Right ventricle myocardium superior (tissue), 1 donor: ENCODE data around the gene CD247. TPM values are rescaled to one million over a fixed set of nuclear protein-coding genes. Genes with fewer than 3 reads are reported as not detected.

Experiments
- ATAC-seq: fragments of 200-7000 bp; cut with Tn5 transposase; one replicate; pipeline ENCODE4 v1.9.1; 2020; ENCODE audit warnings: mild to moderate bottlenecking; ENCODE audit not compliant: poor library complexity
- DNase-seq: peaks from one replicate; pipeline ENCODE4 v3.0.0-alpha.2; 2020
- intact Hi-C: fragments of 100-400 bp; cut with DNase I; formaldehyde crosslinking; loops from one replicate; pipeline ENCODE4 v1.11.2; 2022
- total RNA-seq: library from RNA; stranded (reverse); fragmentation: NEBNext Ultra II Directional; extraction: Animal tissue kit (Norgen Biotek cat#: 25700); gene quantifications from one replicate; pipeline ENCODE4 v1.2.1, GENCODE V29; 2021
- donor health status: DM: no; HTN: yes; CAD: no; lungs with severe emphysema.

Gene CD247
- total RNA-seq, 1 donor from 2014 or later, result 0.54 TPM

DNA sequence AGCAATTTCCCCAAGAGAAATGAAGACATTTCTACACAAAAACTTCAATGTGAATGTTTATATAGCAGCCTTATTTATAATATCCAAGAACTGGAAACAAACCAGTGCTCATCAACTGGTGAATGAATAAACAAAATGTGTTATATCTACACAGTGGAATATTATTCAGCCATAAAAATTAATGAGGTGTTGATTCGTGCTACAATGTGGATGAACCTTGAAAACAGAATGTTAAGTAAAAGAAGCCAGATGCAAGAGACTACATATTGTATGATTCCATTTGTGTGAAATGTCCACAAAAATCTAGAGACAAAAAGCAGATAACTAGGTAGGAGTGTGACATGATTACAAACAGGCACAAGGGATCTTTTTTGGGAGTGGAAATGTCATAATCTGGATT is 110.0 kb downstream of the CD247 start:
- intact Hi-C loops, result no loop called here
- no peak for DNase-seq
- no peak for ATAC-seq

DNA sequence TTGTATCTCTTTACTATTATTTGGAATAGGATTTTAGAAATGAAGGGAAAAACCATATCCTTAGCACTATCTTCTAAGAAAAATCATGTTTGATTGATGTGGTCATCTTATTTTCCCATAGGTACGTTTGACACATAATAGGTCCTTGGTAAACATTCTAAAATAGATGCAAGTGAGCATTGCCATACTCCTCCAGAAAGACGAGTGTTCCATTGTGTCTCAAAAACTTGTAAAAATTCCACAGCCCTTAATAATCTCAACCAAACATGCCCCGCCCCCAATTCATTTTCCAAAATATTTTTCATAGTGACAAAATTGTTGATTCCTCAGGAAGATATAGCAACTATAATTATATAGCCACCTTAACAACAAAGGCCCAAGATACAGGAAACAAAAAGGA is 113.4 kb downstream of the CD247 start:
- intact Hi-C loops, result loop anchor here (5.0 kb wide), 1 partner anchor 127 kb away; no protein-coding TSS in a partner anchor
- no peak for ATAC-seq

DNA sequence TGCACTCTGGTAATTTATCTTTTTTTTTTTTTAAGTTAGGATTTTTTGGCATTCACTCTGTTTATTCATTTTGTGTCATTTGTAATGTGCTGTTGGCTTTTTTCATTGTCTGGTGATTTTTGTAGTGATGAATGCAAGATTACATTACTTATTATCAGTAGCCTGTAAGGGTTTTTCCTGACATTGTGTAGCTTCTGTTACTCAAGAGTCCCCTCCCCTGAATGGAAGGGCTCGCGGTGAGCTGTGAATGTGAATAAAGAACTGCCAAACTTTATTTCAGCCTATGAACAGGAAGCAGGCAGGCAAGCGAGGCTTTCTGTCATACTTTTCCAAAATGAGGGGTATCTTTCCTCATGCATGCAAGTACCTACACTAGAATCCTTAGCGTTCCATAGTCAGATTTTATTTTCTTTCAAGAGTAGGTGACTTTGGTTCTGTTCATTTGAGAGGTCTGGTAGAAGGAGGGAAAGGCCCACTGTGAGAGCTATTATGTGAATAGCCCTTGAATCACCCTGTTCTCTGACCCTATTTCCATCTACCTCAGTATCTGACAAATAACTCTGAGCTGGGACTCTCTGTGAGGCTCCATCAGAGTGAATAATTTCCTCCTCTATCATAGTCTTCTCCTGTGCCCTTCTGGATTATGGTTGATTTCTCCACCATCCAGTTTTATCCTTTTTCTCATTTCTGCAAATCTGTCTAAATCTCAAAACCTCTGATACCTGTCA is 114.0 kb downstream of the CD247 start:
- DNase-seq, result no peak
- no peak for ATAC-seq
- intact Hi-C loops, result loop anchor here (5.0 kb wide), 1 partner anchor 128 kb away; no protein-coding TSS in a partner anchor

More for the DNA sequence above, 113.4 kb downstream of the CD247 start:
- DNase-seq, result no peak

DNA sequence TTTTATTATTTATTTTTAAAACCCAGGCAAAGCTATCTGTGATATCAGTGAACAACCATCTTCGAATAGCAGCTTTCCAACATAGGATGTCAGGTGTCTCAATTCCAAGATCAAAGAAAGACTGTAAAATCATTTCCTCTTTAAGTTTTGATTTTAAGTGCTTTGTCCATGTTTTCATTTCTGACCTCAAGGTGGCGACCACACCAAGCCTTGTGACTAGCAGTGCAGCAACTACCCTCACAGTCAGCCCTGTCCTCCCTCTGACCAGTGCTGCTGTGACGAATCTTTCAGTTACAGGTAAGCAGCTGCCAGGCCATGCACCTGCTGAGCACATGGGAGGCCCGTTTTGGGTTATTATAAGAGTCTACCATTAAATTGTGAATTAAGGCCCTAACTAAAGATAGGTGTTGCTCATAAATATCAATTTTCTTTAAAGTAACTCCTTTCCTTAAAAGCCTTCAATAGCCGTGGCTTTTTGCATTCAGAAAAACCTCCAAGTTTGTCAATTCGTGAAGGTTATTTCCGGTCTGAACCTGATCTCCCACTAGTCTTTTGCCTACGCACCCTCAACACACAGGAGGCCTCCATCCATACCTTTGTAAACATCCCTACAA is 117.0 kb downstream of the CD247 start:
- no peak for DNase-seq
- intact Hi-C loops, result loop anchor here (5.0 kb wide), 1 partner anchor 131 kb away; no protein-coding TSS in a partner anchor
- peak; percentile 64 for ATAC-seq

- intact Hi-C loops, result loop anchor here (5.0 kb wide), 1 partner anchor 132 kb away; no protein-coding TSS in a partner anchor
- ATAC-seq (no peak), DNase-seq (no peak)
Observed at GRCh38 chr1:167400359-167400953, 117.9 kb downstream of the CD247 start.

DNA sequence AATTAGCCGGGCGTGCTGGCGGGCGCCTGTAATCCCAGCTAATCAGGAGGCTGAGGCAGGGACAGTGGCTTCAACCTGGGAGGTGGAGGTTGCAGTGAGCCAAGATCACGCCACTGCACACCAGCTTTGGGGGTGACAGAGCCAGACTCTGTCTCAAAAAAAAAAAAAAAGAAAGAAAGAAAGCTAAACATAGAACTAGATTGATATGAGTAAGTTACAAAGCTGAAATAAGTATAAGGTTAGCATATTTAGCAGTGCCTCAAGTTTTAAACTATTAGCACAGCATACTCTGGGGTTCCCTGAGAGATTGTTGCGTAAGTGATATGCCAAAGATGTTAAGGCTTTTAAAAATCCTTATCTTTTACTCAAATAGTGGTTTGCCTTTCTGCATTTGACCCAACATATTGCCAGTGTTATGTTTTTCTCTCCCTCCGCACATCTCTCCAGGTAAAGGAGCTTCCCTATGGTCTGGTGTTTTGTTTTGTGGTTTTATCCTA is 126.1 kb downstream of the CD247 start:
- no peak for ATAC-seq
- intact Hi-C loops, result no loop called here
- no peak for DNase-seq

GRCh38 chr1:167388976-167389375 is 129.4 kb downstream of the CD247 start:
- no peak for ATAC-seq
- intact Hi-C loops, result no loop called here
- no peak for DNase-seq

DNA sequence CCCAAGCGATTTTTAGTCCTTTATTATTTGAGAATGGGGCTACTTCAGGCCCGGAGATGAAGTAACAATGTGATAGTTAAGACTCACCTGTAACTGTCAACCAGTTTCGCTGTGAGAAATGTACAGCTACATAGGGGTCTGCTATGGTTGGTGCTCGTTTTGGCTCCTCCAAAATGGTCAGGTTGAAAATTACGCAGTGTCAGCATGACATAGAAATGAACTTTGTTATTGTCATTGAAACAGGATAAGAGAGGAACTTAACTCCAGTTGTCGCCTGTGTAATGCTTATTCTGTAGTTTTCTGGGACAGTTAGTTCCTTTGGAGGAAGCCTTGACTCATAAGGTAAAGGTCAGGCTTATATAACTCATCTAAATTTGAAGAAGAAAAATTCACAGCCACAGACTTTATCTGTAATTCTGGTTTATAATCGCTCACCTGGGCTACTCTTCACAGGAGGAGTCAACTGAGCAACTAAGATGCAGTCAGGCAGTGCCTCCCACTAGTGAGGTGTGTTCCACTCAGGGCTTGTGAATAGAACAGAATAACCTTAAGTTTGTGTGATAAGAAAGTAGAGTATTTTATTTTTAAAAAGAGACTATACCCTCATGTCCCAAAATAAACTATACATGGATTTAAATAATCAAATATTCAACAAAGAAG is 130.9 kb downstream of the CD247 start:
- intact Hi-C loops, result no loop called here
- DNase-seq (no peak), ATAC-seq (peak; percentile 64)

Other genes starting within 250 kb of the CD247 start
- 68.3 TPM for gene CREG1, start 35.2 kb upstream of the CD247 start, total RNA-seq
- 42.9 TPM for gene RCSD1, start 111.7 kb upstream of the CD247 start, total RNA-seq
- gene MPZL1, start 203.5 kb upstream of the CD247 start, total RNA-seq, result 34.4 TPM